Caco-2 (cell line): ENCODE measurements around the gene LY9. TPM values are rescaled to one million over a fixed set of nuclear protein-coding genes. Genes with fewer than 3 reads are reported as not detected.

Source experiments
- BruUV-seq: library from RNA; stranded (reverse); fragments of 400-500 nt; replicated peaks from 2 replicates; lab custom pipeline; 2021; lab: Mats Ljungman, UMichigan
- CTCF ChIA-PET: fragments of 300-600 bp; sonication (Branson Sonifier 250); formaldehyde crosslinking; loops from one replicate; lab custom pipeline; 2022; ENCODE audit warnings: antibody characterized with exemption; lab: Charles Lee
- POLR2A ChIA-PET: fragments of 300-600 bp; sonication (Branson Sonifier 250); formaldehyde crosslinking; loops from one replicate; lab custom pipeline; 2022; ENCODE audit warnings: antibody characterized with exemption; lab: Charles Lee
- DNase-seq, 2 experiments: peaks; one replicate each; pipeline versions ENCODE4 v3.0.0 to v3.0.0-alpha.2; 2020 to 2022
- H3K27me3 ChIP-seq: replicated peaks from 2 replicates; pipeline ENCODE4 v1.6.0; 2011; ENCODE audit warnings: low read length; ENCODE audit not compliant: control insufficient read depth, insufficient read depth
- H3K36me3 ChIP-seq: 2 replicates; pipeline ENCODE4 v1.5.1; 2011; ENCODE audit warnings: low read length; ENCODE audit not compliant: control insufficient read depth, insufficient read depth
- H3K4me1 ChIP-seq: fragments of 250-450 bp; sonication (Bioruptor Pico); 2 replicates; pipeline ENCODE4 v1.5.1; 2020; ENCODE audit warnings: mild to moderate bottlenecking
- H3K4me3 ChIP-seq: 2 replicates; pipeline ENCODE4 v1.5.1; 2011; ENCODE audit warnings: low read depth, mild to moderate bottlenecking, control low read depth, low read length
- H3K9me3 ChIP-seq: fragments of 250-450 bp; sonication (Bioruptor Pico); 2 replicates; pipeline ENCODE4 v1.5.1; 2020; ENCODE audit warnings: mild to moderate bottlenecking, moderate library complexity
- H3K27ac Mint-ChIP-seq: one replicate; pipeline ENCODE4 v1.8.0; 2022; ENCODE audit warnings: mixed read lengths; ENCODE audit not compliant: unreplicated experiment
- H3K27me3 Mint-ChIP-seq: one replicate; pipeline ENCODE4 v1.8.0; 2022; ENCODE audit warnings: mixed read lengths; ENCODE audit not compliant: insufficient read depth, unreplicated experiment
- H3K36me3 Mint-ChIP-seq: one replicate; pipeline ENCODE4 v1.8.0; 2022; ENCODE audit warnings: mild to moderate bottlenecking, mixed read lengths; ENCODE audit not compliant: insufficient read depth, unreplicated experiment
- H3K4me1 Mint-ChIP-seq: one replicate; pipeline ENCODE4 v1.8.0; 2022; ENCODE audit warnings: low read depth, mixed read lengths; ENCODE audit not compliant: unreplicated experiment
- H3K4me3 Mint-ChIP-seq: one replicate; pipeline ENCODE4 v1.8.0; 2022; ENCODE audit warnings: mild to moderate bottlenecking, moderate library complexity, mixed read lengths; ENCODE audit not compliant: unreplicated experiment
- H3K9me3 Mint-ChIP-seq: one replicate; pipeline ENCODE4 v1.8.0; 2022; ENCODE audit warnings: mixed read lengths; ENCODE audit not compliant: unreplicated experiment
- intact Hi-C: fragments of 100-400 bp; cut with micrococcal nuclease; formaldehyde crosslinking; loops from one replicate; pipeline ENCODE4 v1.10.0; 2022; ENCODE audit not compliant: unreplicated experiment
- total RNA-seq: library from RNA; stranded (reverse); gene quantifications from 2 replicates; pipeline ENCODE4 v1.2.3, GENCODE V29; 2022
- TF ChIP-seq, protein P1 (sequence below), 2 experiments: fragments of 200-600 bp in 1 of 2; IDR thresholded peaks; 1 replicate in 1 of 2; 2 replicates in 1 of 2; pipeline versions ENCODE4 v1.5.1 to v1.8.0; 2011 to 2022; ENCODE audit warnings: antibody characterized with exemption in 1 of 2, control low read depth in 1 of 2, inconsistent platforms in 1 of 2, low read depth in 1 of 2, low read length in 1 of 2, mild to moderate bottlenecking in 1 of 2, moderate library complexity in 1 of 2; ENCODE audit not compliant: insufficient read depth in 1 of 2, severe bottlenecking in 1 of 2, unreplicated experiment in 1 of 2

Gene LY9
- total RNA-seq, 1 experiment from 2014 or later: not detected

DNA sequence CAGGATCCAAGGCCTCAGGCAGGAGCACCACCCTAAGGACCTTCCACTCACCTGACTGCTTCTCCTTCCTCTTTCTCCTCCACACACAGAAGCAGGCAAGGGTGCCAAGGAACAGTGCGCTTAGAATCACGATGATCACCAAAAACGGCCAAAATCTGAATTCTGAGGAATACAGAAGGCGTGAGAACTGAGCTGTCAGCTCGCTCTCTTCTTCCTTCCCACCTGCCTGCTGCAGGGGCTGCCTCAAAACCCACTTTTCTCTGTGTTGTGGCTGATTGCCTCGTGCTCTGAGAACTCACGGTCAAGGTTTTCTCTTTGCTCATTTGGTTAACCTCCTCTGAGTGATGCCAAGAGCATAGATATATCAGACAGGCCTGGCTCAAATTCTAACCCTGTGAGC, 42.9 kb downstream of the LY9 start:
- H3K27ac Mint-ChIP-seq: no peak overlapping the region
- no peaks in the 10 kb centered on the region for H3K9me3 ChIP-seq
- TF ChIP-seq, protein P1, sequence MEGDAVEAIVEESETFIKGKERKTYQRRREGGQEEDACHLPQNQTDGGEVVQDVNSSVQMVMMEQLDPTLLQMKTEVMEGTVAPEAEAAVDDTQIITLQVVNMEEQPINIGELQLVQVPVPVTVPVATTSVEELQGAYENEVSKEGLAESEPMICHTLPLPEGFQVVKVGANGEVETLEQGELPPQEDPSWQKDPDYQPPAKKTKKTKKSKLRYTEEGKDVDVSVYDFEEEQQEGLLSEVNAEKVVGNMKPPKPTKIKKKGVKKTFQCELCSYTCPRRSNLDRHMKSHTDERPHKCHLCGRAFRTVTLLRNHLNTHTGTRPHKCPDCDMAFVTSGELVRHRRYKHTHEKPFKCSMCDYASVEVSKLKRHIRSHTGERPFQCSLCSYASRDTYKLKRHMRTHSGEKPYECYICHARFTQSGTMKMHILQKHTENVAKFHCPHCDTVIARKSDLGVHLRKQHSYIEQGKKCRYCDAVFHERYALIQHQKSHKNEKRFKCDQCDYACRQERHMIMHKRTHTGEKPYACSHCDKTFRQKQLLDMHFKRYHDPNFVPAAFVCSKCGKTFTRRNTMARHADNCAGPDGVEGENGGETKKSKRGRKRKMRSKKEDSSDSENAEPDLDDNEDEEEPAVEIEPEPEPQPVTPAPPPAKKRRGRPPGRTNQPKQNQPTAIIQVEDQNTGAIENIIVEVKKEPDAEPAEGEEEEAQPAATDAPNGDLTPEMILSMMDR (IDR thresholded peaks at IDR 0.05; ENCODE audit: insufficient read depth in 1 of 2, low read depth in 1 of 2, low read length in 1 of 2, severe bottlenecking in 1 of 2, unreplicated experiment in 1 of 2): no peak
- BruUV-seq: no TSS peak
- intact Hi-C loops: no loop called here
- ChIA-PET CTCF (no interaction called here), POLR2A (interaction anchor here (0.5 kb wide), 1 partner anchor 155 kb away, joined by 9 read pairs; no protein-coding TSS in a partner anchor)
- H3K27me3 ChIP-seq: no peaks in the 10 kb centered on the region
- H3K36me3 ChIP-seq: no peaks in the 10 kb centered on the region
- no peak for DNase-seq
- no peak overlapping the region for H3K4me3 ChIP-seq
- H3K4me1 ChIP-seq: peaks cover 5% of the 10 kb centered on the region; the same call in 1 of the 2 replicates
- no peaks in the 10 kb centered on the region for H3K9me3 Mint-ChIP-seq
- peaks cover 4% of the 10 kb centered on the region for H3K4me1 Mint-ChIP-seq
- no peak overlapping the region for H3K4me3 Mint-ChIP-seq
- H3K36me3 Mint-ChIP-seq: no peaks in the 10 kb centered on the region
- no peaks in the 10 kb centered on the region for H3K27me3 Mint-ChIP-seq

DNA sequence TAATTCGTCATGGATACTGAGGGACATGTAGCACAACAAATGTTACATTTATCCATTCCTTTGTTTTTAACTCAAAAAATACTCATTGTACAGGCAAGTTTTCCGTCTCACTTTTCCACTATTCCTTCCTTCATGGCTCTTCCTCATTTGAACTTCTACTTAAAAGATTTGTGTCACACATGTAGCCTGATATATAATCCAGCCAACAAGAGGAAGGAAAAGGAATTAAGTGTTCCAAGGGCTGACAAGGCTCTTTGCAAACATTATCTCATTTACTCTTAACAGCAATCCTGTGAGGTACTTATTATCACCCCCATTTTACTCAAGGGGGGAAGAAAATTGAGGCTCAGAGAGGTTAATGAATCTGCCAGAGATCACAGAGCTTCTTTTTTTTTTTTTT, 43.8 kb downstream of the LY9 start:
- H3K9me3 Mint-ChIP-seq: peaks cover under 1% of the 10 kb centered on the region
- Histone ChIP-seq H3K27me3 (no peaks in the 10 kb centered on the region), H3K36me3 (no peaks in the 10 kb centered on the region), H3K4me1 (peaks cover 5% of the 10 kb centered on the region; the same call in 1 of the 2 replicates), H3K9me3 (no peaks in the 10 kb centered on the region), H3K4me3 (no peak overlapping the region)
- BruUV-seq: no TSS peak
- H3K27me3 Mint-ChIP-seq: no peaks in the 10 kb centered on the region
- no peak overlapping the region for H3K27ac Mint-ChIP-seq
- no peak for DNase-seq
- POLR2A ChIA-PET: no interaction called here
- H3K4me1 Mint-ChIP-seq: peaks cover 4% of the 10 kb centered on the region
- TF ChIP-seq, protein P1 (IDR thresholded peaks at IDR 0.05; ENCODE audit: insufficient read depth in 1 of 2, low read depth in 1 of 2, low read length in 1 of 2, severe bottlenecking in 1 of 2, unreplicated experiment in 1 of 2): no peak
- intact Hi-C loops: no loop called here
- H3K4me3 Mint-ChIP-seq: no peak overlapping the region
- H3K36me3 Mint-ChIP-seq: no peaks in the 10 kb centered on the region
- CTCF ChIA-PET: no interaction called here

DNA sequence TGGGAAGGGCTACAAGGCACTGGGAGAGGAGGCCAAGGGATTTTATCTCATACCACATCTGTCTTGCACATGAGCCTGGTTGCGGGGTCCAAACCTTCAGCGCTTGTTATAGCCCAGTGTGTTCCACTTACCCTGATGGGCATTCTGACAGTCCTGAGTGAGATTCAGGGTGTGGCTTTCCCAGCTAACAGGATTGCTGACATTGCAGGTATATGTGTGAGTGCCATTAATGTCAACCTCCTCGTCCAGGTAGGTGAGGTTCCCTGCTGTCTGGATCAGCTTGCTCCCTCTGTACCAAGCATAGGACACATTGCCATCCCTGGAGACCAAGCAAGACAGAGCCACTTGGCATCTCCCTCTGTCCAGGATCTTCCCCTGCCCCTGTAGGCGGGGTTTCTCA, 45.1 kb downstream of the LY9 start:
- ChIA-PET CTCF (interaction anchor here (0.5 kb wide), 2 partner anchors 48 to 244 kb away, joined by 4 to 6 read pairs; no protein-coding TSS in a partner anchor), POLR2A (no interaction called here)
- H3K27me3 Mint-ChIP-seq: no peaks in the 10 kb centered on the region
- H3K9me3 Mint-ChIP-seq: peaks cover 10% of the 10 kb centered on the region
- BruUV-seq: no TSS peak
- no peak overlapping the region for H3K27ac Mint-ChIP-seq
- Histone ChIP-seq H3K36me3 (no peaks in the 10 kb centered on the region), H3K4me3 (no peak overlapping the region), H3K9me3 (peaks cover 4% of the 10 kb centered on the region; the same call in 1 of the 2 replicates), H3K4me1 (peaks cover 5% of the 10 kb centered on the region; the same call in 1 of the 2 replicates), H3K27me3 (no peaks in the 10 kb centered on the region)
- no peak for DNase-seq
- no peaks in the 10 kb centered on the region for H3K36me3 Mint-ChIP-seq
- H3K4me1 Mint-ChIP-seq: peaks cover 4% of the 10 kb centered on the region
- TF ChIP-seq, protein P1 (IDR thresholded peaks at IDR 0.05; ENCODE audit: insufficient read depth in 1 of 2, low read depth in 1 of 2, low read length in 1 of 2, severe bottlenecking in 1 of 2, unreplicated experiment in 1 of 2): no peak
- intact Hi-C loops: no loop called here
- H3K4me3 Mint-ChIP-seq: no peak overlapping the region
